HG02610 (cell line): ENCODE measurements around the gene PACSIN1.

ENCODE experiments used
- ATAC-seq: cut with Tn5 transposase; IDR thresholded peaks from one replicate; pipeline ENCODE4 v1.9.1; 2021; ENCODE audit warnings: mild to moderate bottlenecking, moderate library complexity; ENCODE audit not compliant: unreplicated experiment

The PACSIN1 gene

DNA sequence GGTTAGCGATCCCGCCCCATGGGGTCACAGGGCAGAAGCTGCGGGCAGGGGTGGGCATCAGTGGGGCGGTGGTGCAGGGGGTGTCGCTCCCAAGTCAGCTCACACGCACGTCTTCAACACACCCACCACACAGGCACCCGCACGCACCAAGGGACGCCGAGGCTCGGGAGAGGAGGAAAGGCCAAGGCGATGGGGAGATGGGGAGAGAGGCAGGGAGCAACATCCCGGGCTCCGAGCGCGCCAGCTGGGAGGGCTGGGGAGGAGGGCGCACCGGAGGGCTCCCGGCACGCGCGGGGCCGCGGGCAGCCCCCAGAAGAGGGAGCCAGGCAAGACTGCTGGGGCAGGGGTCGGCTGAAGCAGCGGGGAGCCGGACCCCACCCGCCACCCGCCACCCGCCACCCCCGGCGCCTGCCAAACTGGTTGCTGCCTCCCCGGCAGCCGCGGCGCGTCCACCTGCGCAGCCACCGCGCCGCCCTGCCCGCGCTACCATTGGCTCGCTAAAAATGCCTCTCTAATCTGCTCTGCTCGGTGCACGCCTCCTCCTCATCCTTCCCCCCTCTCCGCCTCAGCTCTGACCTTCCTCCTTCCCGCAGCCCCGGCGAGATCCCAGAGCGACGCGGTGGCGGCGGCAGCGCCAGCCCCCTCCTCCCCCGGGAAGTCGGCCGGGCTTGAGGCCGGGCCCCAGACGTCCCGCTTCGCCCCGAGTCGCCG lies at the start of gene PACSIN1:
Gene PACSIN1, plus strand, starts transcription at position 546 of the 711 bp plus-strand sequence. CDS start 60,230 bp downstream, outside the sequence.
- no peak for ATAC-seq

GRCh38 chr6:34416877-34417371 lies 49.0 kb upstream of the PACSIN1 start:
- ATAC-seq, result no peak

DNA sequence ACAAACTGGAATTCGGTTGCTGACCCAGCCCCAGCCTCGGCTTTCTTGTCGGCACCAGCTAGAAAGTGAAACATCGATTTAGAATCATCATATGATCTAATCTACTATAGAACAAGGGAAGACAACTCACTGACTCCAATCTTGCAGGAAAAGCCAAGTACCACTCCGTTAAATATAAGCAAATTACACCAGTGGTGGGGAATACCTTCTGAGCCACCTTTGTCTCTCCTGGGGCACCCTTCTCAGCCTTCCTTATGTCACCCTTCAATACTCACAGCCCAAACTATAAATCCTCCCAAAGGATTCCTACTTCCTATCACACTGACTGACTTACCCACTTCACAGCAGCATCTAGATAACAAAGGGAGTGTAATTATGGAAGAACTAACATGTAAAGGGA lies 47.5 kb upstream of the PACSIN1 start:
- no peak for ATAC-seq

GRCh38 chr6:34423254-34423653 lies 42.6 kb upstream of the PACSIN1 start:
- ATAC-seq, result no peak

- no peak for ATAC-seq
These were observed 41.4 kb upstream of the PACSIN1 start for GRCh38 chr6:34424200-34425131.

- no peak for ATAC-seq
These were observed 40.8 kb upstream of the PACSIN1 start for GRCh38 chr6:34425132-34425497.

GRCh38 chr6:34425498-34426410 lies 40.1 kb upstream of the PACSIN1 start, which contains the start of gene RPS10:
TSS of gene RPS10 (minus strand) at chr6:34426069. CDS start at chr6:34425221, 848 bp downstream.
- peak; percentile 84 for ATAC-seq

DNA sequence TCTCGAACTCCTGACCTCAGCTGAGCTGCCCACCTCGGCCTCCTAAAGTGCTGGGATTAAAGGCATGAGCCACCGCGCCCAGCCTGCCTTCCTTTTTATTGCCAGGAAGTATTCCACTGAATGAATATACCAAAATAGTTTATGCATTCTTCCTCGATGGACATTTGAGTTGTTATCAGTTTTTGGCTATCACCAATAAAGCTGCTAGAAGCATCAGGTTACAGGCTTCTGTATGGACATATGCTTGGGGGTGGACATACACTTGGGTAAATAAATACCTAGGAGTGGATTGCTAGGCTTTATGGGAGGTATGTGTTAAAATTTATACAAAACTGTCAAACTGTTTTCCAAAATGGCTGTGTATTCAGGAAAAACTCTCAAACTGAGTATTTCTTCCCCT lies 30.0 kb upstream of the PACSIN1 start:
- no peak for ATAC-seq

DNA sequence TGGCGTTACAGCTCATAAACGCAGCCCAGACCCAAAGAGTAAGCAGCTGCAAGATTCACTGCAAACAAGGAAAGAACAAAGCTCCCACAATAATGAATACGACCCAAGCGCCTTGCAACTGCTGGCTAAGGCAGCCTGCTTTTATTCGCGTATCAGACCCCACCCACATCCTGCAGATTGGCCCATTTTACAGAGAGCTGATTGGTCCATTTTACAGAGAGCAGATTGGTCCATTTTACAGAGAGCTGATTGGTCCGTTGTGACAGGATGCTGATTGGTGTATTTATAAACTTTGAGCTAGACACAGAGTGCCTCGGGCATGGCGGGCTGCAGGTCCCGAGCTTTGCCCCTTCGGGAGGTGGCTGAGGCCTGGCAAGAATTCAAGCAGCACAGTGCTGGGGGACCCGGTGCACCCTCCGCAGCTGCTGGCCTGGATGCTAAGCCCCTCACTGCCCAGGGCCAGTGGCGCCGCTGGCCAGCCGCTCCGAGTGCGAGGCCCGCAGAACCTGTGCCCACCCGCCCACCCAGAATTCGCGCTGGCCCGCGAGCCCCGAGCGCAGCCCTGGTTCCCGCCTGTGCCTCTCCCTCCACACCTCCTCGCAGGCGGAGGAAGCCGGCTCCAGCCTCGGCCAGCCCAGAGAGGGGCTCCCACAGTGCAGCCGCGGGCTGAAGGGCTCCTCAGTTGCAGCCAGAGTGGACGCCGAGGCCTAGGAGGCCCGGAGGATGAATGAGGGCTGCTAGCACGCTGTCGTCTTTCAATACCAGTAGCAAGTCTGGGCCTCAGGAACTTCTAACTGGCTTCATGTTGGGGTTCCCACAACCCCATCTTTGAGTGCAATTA lies 28.9 kb upstream of the PACSIN1 start:
- ATAC-seq, result no peak

- no peak for ATAC-seq
These were observed 28.3 kb upstream of the PACSIN1 start for GRCh38 chr6:34437644-34437970.

DNA sequence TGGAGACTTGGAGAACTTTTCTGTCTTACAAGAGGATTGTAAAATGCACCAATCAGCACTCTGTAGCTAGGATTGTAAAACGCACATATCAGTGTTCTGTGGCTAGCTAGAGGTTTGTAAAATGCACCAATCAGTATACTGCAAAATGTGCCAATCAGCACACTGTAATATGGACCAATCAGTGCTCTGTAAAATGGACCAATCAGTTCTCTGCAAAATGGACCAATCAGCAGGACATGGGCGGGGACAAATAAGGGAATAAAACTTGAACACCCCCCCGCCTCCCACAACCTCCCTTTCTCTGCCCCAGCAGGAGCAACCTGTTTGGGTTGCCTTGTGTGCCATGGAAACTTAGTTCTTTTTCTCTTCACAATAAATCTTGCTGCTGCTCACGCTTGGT lies 27.2 kb upstream of the PACSIN1 start:
- ATAC-seq, result no peak

DNA sequence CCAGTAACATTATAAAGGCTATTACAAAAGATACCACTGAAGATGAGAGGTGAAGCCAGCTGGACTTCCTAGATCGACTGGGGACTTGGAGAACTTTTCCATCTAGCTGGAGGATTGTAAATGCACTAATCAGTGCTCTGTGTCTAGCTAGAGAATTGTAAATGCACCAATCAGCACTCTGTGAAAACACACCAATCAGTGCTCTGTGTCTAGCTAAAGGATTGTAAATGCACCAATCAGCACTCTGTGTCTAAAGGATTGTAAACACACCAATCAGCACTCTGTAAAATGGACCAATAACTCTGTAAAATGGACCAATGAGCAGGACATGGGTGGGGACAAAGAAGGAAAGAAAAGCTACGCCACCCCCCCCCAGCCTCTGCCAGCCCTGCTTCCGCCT lies 26.4 kb upstream of the PACSIN1 start:
- no peak for ATAC-seq

DNA sequence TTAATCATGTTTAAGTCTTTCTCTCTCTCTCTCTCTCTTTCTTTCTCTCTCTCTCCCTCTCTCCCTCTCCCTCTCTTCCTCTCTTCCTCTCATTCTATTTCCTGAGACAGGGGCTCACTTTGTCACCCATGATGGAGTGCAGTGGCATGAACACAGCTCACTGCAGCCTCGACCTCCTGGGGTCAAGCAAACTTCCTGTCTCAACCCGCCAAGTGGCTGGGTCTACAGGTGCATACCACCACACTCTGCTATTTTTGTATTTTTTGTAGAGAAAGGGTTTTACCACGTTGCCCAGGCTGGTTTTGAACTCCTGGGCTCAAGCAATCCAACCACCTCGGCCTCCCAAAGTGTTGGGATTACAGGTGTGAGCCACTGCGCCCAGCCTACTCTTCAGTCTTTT lies 24.4 kb upstream of the PACSIN1 start:
- no peak for ATAC-seq

- ATAC-seq, result no peak
These were observed 20.5 kb upstream of the PACSIN1 start for GRCh38 chr6:34445313-34445860.

- ATAC-seq, result no peak
These were observed 18.5 kb upstream of the PACSIN1 start for GRCh38 chr6:34447386-34447785.

GRCh38 chr6:34447910-34448309 lies 18.0 kb upstream of the PACSIN1 start:
- no peak for ATAC-seq

GRCh38 chr6:34451192-34451591 lies 14.7 kb upstream of the PACSIN1 start:
- no peak for ATAC-seq

DNA sequence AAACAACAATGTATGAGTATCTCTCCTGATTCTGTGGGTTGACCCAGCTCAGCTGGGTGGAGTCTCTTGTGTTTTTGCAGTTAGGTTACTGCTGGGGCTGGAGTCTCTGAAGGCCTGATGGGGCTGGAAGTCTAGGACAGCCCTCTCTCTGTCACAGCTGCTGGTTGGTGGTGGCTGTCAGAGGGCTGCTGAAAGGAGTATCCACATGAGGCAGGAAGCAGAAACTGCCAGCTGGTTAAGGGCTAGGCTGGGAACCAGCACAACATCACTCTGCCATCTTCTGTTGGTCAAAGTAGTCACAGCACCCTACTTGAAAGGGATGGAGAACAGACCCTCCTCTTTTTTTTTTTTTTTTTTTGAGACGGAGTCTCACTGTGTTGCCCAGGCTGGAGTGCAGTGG lies 10.0 kb upstream of the PACSIN1 start:
- no peak for ATAC-seq

GRCh38 chr6:34457382-34457741 lies 8.5 kb upstream of the PACSIN1 start:
- ATAC-seq, result no peak
